ENCODE results near the gene PANK4.
"Not testable (repeated sequence)": the region's sequence is repeated elsewhere in the genome, so short reads cannot be mapped to it uniquely, and the experiment has no call there.

PANK4 gene

DNA sequence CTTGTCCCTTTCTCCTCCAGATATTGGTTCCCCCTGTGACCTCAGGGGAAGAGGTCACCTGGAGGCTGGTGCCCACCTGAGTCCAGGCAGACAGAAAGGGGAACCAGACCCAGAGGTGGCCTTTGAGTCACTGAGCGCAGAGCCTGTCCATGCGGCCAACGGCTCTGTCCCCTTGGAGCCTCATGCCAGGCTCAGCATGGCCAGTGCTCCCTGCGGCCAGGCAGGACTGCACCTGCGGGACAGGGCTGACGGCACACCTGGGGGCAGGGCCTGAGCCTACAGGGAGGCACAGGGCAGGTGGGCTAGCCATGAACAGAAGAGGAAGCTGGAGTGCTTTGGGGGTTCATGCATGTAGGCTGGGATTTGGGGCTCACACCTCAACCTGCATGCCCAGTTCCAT lies 32.5 kb upstream of the PANK4 start:
- DNase-seq (ENCODE audit: low read depth), result no peak

DNA sequence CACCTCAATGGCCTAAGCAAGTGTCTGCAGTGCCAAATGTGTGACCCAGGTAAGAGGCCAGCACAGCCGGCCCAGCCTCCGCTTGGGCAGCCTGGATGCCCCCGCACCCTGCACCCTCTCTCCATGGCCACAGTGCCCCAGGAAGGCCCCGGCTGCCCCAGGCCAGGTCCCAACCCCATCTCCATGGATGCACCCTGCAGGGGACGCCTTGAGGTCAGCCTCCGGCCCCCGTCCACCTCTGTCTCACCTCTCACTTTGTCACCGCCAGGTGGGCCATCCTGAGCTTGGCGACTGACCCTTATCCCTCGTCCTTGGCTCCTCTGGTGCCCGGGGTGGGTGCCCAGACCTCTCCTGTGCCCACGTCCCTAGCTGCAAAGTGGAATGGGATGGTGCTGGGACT lies 32.0 kb upstream of the PANK4 start:
- DNase-seq (ENCODE audit: low read depth), result no peak

DNA sequence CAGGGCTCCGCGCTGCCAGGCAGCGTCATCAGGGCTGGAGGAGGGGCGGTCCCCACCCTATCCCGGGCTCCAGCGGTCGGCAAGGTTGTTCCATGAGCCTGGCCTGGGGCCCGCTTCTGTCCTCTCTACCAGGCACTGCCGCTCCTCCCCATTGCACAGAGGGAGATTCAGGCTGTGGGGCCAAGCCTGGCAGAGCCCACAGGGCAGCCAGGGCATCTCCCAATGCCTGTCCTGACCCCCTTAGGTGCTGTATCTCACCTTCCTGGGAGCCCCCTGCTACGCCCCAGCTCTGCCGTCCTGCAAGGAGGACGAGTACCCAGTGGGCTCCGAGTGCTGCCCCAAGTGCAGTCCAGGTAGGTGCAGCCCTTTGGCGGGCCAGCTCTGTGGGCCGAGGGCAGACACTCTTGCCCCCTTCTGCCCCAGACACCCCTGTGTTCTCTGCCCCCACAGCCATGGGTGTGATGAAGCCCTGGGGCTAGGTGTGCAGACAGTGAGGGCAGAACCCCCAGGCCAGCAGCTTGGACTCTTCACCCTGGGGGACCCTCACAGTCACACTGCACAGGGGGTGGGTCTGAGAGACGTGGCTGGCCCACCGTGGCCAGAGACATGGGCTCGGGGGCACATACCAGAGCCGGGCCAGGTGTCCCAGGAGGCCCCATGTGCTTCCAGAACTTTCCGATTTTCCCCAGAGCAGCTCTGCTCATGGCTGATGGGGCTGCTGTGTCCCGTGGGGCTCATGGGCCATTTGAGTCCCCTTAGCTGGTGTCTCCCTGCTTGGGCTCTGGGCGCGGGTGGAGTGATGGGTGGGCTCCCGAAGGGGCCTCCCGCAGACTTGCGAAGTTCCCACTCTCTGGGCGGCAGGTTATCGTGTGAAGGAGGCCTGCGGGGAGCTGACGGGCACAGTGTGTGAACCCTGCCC lies 31.3 kb upstream of the PANK4 start:
- DNase-seq (ENCODE audit: low read depth), result no peak

DNA sequence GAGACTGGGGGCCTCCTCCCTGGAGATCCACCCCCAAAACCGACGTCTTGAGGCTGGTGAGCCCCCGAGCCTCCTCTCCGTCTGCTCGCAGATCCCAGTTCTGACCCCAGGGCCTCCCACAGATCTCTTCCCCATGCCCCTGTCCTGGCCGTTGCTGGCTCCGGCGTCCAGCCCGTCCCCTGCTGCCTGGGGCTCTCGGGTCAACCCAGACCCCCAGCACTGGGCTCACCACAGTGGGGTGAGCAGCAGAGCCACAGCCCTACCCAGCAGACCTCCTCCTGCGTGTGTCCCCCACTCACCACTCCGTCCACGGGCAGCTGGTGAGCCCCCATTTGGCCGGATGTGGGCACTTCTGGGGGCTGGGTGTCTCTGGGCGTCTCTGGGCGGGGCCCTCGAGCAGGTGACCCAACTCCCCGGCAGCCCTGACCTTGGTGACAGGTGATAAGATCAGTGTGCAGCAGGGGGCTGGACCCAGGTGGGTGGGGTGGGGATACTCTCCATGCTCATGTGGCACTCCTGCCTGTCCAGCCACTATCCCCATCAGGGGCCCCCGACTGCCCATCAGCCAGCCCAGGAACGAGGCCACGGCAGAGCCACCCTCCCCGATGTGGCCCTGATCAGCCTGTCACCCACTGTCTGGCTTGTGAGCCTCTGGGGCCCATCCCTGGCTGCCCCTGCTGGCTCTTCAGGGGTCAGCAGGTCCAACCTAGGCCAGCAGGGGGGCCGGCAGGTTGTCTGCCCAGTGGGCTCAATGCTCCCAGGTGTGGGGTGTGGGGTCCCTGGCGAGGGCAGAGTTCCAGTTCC lies 30.5 kb upstream of the PANK4 start:
- peak; percentile 40 for DNase-seq (ENCODE audit: low read depth)

DNA sequence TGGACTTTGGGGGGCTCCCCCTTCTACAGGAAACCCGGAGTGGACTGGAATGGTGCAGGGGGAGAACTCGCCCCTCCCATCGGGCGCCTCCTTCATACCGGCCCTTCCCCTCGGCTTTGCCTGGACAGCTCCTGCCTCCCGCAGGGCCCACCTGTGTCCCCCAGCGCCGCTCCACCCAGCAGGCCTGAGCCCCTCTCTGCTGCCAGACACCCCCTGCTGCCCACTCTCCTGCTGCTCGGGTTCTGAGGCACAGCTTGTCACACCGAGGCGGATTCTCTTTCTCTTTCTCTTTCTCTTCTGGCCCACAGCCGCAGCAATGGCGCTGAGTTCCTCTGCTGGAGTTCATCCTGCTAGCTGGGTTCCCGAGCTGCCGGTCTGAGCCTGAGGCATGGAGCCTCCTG lies 29.9 kb upstream of the PANK4 start, which contains the start of gene TNFRSF14:
TNFRSF14 (plus strand) TSS at position 95 of the 401 bp plus-strand sequence; CDS start at position 389, 294 bp downstream.
- peak; percentile 56 for DNase-seq (ENCODE audit: low read depth)

DNA sequence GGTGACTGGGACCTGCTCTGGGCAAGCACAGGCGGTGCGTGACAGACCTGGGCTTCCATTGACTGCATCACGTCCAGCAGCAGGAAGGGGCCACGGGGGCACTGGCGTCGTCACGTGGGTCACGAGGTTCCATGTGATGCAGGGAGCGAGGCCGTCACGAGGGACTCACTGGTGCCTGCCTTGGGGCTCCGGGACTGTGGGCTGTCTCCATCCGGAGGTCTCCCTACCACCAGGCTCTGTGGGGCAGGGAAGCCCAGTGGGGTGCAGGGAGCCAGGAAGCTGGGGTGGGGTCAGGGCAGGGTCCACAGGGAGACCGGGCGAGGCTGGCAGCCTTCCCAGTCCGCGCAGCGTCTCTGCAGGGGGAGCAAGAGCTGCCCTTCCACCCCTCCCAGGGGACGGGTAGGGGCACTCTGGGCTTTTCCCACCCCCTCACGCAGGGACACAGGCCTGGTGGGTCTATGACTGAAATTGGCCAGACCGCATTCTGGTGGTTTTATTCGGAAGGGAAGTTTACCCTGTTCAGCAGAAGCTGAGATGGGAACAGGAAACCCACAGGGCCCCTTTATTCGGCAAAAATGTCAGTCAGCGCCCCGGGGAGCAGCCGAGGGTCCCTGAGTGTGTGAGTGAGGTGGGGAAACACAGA lies 29.4 kb upstream of the PANK4 start:
- peak; percentile 69 for DNase-seq (ENCODE audit: low read depth)

DNA sequence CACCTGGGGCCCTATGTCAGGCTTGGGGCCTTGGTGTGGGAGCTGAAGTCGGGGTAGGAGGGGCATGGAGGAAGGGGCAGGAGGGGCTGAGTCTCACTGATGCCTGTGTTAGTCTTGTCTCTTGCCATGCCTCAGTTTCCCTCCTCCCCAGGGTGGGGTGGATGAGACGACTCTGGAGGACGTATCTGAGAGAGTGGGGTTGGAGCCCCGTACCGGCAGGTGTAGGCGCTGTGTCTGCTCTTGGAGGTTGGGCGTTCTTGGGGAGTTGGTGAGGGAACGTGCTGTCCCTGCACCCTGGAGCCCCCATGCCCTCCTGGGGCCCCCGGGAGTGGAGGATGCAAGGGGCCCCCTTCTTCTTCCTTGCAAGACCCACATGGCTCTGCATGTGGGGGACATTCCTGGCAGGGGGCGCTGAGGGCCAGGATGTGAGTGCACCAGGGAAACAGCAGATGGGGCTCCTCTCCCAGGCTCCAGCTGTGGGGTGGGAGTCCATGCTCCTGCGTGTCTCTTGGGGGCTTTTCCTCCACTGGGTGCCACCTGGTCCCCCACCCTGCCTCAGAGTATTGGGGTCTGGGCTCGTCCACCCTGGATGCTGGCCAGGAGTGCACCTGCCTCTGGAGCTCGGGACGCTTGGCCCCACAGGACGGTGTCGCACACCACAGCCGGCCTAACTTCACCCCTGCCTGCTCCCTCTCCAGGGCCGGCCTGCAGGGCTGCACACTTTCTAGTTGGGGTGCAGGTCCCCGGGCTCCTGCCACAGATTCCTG lies 28.4 kb upstream of the PANK4 start:
- DNase-seq (ENCODE audit: low read depth), result peak; percentile 38

DNA sequence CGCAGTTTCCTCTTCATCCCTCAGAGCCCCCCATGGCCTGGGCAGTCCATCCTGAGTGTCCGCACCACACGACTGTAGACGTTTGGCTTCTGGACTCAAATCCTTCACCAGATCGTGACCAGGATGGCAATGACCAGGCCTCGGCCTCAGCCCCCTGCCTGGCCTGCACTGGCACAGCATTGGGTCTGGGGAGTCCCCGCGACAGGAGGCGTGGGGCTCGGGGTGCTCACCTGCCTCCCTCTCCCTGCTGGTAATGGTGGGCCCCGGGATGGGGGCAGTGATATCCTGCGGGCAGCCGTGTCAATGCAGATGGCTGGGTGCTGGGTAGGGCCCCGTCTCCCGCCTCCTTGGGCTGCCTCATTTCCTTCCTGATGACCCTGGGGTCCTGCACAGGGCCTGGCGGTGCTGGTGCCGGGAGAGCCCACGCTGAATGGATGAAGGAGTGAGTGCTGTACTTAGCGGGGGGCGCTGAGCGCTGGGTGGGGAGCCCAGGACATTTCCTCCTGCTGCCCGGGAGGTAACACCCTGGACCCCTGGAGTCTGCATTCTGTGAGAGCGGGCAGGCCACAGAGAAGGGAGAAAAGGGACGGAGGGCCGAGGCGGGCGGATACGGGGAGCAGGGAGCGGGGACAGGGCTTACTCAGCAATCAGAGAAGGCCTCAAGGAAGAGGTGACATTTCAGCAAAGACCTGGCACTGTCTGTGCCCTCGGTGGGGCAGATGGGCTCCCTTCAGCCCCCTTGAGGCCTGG lies 27.6 kb upstream of the PANK4 start:
- no peak for DNase-seq (ENCODE audit: low read depth)

DNA sequence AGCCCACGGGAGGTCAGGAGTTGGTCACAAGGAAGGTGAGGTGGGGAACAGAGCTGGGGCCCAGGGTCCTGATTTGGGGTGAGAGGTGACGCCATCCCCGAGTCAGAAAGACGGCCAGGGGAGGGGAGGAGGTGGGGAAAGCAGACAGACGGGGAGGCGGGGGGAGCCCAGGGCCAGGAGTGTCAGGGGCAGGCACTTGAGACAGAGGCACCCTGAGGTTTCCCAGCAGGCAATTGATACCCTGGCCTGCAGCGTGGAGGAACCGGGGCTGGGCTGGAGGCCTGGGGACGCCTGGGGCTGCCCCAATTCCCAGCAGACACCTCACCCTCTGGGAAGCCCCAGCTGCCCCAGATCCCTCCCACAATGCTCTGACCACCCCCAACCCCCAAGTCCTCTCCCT lies 26.7 kb upstream of the PANK4 start:
- not testable (repeated sequence) for DNase-seq (ENCODE audit: low read depth)

DNA sequence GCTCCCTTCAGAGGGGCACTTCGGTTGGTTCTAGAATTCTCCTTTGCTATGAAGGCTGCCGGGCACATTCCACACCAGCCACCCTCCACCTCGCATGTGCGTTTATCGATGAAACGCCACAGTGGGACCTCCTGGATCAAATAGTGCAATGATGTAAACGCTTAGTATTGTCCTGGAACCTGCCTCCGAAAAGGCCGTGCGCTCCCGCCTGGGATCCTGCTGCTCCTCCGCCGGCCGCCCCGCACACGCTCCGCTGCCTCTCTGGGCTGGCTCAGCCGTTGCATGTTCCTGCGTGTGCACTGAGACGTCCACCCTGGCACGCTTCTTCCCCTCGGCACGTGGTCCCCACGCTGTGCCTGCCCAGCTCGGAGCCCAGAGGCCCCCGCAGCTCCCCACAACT lies 25.8 kb upstream of the PANK4 start:
- no peak for DNase-seq (ENCODE audit: low read depth)

DNA sequence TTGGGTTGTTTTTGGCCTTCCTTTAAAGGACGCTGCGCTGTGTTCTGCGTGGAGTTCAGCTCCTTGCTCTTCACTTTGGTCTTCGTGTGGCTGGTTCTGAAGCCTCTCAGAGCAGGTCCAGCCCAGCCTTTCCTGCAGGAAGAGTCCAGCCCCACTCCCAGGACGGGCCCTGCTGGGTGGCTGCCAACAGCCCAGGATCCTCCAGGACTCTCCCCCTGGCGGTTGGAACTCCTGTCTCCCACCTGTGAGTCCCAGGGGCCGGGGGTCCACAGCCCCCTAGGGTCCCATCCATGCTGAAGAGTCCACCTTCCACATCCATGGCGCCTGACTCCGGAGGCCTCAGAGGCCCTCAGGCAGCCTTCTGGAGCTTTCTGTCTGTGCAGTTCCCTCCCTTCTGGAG lies 25.1 kb upstream of the PANK4 start:
- not testable (repeated sequence) for DNase-seq (ENCODE audit: low read depth)

DNA sequence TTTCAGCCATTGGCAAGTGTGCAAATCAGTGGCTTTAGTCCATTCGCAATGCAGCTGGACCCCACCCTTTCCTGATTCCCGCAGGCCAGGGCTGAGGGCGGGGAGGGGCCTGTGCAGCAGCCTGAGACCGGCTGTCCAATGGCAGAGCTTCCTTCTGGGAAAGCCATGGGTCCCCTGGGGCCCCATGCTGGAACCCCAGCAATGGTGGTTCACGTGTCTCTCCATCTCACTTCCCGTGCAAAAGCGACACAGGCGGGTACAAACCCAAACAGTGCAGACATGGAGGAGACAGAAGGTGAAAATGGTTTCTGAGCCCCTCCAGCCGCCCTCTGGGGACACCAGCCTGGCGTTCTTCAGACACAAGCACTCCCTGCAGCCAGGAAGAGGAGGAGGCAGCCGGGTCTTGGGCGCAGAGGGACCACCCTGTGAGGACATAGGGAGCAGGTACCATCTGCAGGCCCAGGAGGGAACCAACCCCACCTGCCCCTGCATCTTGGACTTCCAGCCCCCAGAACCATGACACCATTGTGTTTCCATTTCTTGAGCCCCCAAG lies 24.0 kb upstream of the PANK4 start:
- DNase-seq (ENCODE audit: low read depth), result not testable (repeated sequence)

DNA sequence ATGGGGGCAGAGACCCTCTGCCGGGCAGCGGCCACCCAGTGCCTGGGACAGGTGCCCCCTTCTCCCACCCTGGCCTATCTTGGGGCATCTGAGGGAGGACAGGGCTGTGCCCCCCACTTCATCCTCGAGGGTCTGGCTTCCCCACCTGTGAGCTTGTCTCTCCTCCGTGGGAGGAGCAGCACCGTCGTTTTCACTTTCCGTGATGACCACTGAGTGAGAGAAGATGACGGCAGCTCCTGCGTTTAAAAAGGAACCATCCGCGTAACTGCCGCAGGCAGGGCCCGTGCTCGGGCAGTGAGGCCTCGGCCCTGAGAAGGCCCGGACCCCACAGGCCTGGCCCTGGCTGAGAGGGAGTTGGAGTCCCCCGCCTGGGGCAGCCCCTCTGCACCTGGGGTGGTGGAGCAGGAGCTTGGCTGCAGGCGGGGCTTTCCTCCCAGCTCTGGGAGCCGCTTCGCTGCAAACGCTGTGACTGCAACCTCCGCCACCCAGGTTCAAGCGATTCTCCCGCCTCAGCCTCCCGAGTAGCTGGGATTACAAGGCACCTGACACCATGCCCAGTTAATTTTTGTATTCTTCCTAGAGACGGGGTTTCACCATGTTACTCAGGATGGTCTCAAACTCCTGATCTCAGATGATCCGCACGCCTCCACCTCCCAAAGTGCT lies 23.1 kb upstream of the PANK4 start:
- not testable (repeated sequence) for DNase-seq (ENCODE audit: low read depth)

DNA sequence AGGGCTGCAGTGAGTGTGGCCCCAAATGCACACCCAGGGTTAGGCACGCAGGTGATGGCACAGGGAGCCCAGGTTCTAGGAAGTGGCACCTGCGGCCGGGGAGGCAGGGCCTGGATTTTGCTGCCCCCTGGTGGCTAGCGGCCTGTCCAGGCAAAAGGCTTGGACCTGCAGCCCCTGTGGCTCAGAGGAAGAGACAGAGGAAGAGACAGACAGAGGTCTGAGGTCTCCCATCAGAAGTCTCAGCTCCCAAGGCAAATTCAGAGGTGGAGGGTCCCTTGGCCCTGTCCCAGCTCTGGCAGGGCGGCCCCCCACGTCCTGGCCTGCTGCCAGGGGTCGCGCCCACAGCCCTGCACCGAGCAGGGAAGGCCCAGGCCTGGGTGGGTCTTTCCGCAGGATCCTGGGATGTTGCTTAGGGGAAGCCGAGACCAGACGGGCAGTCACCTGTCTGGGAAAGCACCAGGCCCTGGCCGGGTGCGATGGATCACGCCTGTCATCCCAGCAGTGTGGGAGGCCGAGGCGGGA lies 21.7 kb upstream of the PANK4 start:
- DNase-seq (ENCODE audit: low read depth), result peak; percentile 78

DNA sequence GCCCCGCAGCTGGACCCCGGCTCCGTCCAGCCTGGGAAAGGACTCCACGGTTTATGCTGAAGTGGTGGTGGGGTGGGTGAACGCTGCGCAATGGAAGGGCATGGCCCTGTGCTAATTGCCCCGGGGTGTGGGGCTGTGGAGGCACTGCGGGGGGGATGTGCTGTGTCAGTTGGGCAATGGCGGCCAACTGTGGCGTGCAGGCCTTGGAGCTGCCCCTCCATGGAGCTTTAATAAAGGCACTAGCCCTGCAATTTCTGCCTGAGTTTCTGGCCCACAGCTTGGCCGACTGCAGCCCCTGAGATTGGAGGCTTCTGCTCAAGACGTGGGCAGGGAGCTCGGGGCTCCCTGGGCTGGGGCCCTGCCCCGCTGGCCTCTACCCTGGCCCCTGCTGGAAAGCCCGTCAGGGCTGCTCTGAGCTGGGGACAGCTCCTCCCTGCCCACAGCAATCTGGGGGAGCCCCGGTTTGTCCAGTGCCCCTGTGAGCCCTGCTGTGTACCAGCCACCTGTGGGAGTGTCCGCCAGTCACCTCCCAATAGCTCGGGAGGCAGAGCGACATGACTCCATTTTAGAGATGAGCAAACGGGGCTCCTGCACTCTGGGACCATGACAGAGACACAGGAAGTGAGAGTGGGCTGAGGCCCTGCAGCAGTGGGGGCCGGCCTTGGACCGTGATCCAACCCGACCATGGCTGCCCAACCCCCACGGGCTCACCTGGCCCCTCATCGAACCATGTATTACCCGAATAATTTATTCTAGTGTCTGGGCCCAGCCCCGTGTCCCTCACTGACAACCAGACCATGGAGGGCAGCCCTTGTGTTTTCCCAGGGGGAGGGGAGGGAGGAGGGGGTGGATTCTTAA lies 21.0 kb upstream of the PANK4 start:
- no peak for DNase-seq (ENCODE audit: low read depth)

DNA sequence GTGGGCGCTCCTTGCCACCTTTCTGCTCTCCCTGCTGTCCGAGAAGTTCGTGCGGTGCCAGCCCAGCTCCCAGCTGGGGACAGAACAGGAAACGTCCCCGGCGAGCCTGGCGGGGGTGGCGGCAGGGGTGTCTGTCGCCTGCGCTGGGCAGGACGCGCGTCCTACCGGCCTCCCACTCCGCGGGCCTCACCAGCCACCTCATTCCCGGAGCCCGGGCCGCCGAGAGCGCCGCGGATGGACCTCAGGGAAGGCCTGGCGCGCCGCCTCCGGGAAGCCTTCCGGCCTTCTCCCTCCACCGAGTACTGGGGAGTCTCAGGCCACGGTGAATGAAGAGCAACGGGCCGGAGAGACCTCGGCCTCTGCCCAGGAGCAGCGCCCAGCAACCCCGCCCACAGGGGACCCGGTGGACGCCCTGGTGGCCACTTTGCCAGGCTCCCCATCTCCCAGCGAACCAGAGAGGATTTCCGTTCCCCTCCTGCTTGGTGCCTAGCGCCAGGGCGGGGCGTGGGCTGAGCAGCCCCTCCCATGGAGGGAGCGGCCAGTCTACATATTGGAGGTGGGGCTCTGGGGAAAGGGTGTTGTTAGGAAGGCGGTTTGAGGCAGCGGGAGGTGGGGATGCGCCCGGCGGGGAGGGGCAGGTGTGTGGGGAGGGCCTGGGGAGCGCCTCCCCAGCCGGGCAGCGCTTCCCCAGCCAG lies 20.3 kb upstream of the PANK4 start:
- DNase-seq (ENCODE audit: low read depth), result peak; percentile 67

DNA sequence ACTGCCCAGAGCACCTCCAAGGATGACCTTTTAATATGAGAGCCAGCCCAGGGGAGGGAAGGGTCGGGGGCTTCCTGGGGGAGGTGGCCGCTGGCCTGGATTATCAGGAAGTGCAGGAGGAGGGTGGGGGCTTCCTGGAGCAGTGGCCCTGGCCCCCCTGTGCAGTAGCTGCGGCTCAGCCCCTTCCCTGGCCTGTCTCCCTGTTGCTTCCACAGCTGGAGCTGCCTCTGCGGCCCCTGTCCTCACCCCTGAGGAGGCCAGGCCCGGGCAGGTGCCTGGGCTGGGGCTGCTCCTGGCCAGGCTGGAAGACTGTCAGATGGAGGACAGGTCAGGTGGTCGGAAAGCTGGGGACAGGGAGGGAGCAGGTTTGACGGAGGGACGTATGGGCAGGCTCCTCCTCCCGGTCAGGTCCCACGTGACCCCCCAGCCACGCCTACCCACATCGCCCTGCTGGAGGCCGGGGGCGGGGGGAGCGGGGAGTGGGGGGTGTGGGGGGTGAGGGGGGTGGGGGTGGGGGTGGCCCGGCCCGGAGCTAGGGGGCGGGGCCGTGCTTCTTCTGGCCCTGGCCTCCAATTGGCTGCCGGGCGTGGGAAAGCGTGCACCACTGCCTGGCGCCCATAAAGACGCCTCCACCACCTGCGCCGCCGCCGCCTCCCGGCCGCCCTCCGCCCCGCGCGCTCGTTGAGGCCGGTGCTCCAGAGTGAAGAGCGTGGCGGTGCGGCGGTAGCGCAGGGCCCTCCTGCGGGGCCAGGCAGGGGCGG lies 19.5 kb upstream of the PANK4 start:
- DNase-seq (ENCODE audit: low read depth), result peak; percentile 79
